Right renal cortex interstitium (tissue), 3 donors: ENCODE results near the gene EIF4G3. TPM values are rescaled to one million over a fixed set of nuclear protein-coding genes. Genes with fewer than 3 reads are reported as not detected.
"Not testable (repeated sequence)": the region's sequence is repeated elsewhere in the genome, so short reads cannot be mapped to it uniquely, and the experiment has no call there.

Experiments used
- DNase-seq, 3 donors: peaks; one replicate each; pipeline ENCODE4 v3.0.0-alpha.2; 2013; ENCODE audit warnings: low read depth in 3 of 3, low spot score in 2 of 3
- polyA plus RNA-seq, 3 donors: library from polyadenylated mRNA; unstranded; fragments of 120-200 nt; gene quantifications; one replicate each; pipeline ENCODE4 v1.2.1, GENCODE V29; 2013; ENCODE audit not compliant: insufficient read length in 3 of 3

The EIF4G3 gene
- polyA plus RNA-seq, 3 donors: 65.2 to 70.7 (median 69.7) TPM

- DNase-seq: no peak
Observed at GRCh38 chr1:20899154-20899972, 277.3 kb downstream of the EIF4G3 start.

GRCh38 chr1:20896826-20897225 is 279.9 kb downstream of the EIF4G3 start:
- no peak for DNase-seq

- DNase-seq: no peak
Observed at GRCh38 chr1:20893931-20894330, 282.8 kb downstream of the EIF4G3 start.

GRCh38 chr1:20891091-20891490 is 285.6 kb downstream of the EIF4G3 start:
- no peak for DNase-seq

GRCh38 chr1:20887246-20887645 is 289.5 kb downstream of the EIF4G3 start:
- DNase-seq: no peak

- no peak for DNase-seq
Observed at GRCh38 chr1:20885121-20885520, 291.6 kb downstream of the EIF4G3 start.

- no peak for DNase-seq
Observed at GRCh38 chr1:20884513-20884912, 292.2 kb downstream of the EIF4G3 start.

GRCh38 chr1:20883766-20884165 is 292.9 kb downstream of the EIF4G3 start:
- DNase-seq: no peak

GRCh38 chr1:20882837-20883236 is 293.9 kb downstream of the EIF4G3 start:
- no peak for DNase-seq

- DNase-seq: no peak
Observed at GRCh38 chr1:20878799-20879198, 297.9 kb downstream of the EIF4G3 start.

GRCh38 chr1:20875198-20875973 is 301.3 kb downstream of the EIF4G3 start:
- no peak for DNase-seq

- DNase-seq: no peak
Observed at GRCh38 chr1:20873311-20873710, 303.4 kb downstream of the EIF4G3 start.

- no peak for DNase-seq
Observed at GRCh38 chr1:20871419-20871818, 305.3 kb downstream of the EIF4G3 start.

- DNase-seq: no peak
Observed at GRCh38 chr1:20870718-20871117, 306.0 kb downstream of the EIF4G3 start.

GRCh38 chr1:20868263-20868662 is 308.4 kb downstream of the EIF4G3 start:
- DNase-seq: no peak

GRCh38 chr1:20867847-20868246 is 308.9 kb downstream of the EIF4G3 start:
- no peak for DNase-seq

GRCh38 chr1:20867062-20867461 is 309.6 kb downstream of the EIF4G3 start:
- DNase-seq: no peak

- DNase-seq: no peak
Observed at GRCh38 chr1:20865001-20865400, 311.7 kb downstream of the EIF4G3 start.

- DNase-seq: no peak
Observed at GRCh38 chr1:20854529-20854928, 322.2 kb downstream of the EIF4G3 start.

GRCh38 chr1:20851791-20852190 is 324.9 kb downstream of the EIF4G3 start:
- not testable (repeated sequence) for DNase-seq

GRCh38 chr1:20850021-20850420 is 326.7 kb downstream of the EIF4G3 start:
- DNase-seq: no peak

GRCh38 chr1:20849100-20849499 is 327.6 kb downstream of the EIF4G3 start:
- DNase-seq: no peak
